ENCODE data around the gene FTCDNL1.

DNA sequence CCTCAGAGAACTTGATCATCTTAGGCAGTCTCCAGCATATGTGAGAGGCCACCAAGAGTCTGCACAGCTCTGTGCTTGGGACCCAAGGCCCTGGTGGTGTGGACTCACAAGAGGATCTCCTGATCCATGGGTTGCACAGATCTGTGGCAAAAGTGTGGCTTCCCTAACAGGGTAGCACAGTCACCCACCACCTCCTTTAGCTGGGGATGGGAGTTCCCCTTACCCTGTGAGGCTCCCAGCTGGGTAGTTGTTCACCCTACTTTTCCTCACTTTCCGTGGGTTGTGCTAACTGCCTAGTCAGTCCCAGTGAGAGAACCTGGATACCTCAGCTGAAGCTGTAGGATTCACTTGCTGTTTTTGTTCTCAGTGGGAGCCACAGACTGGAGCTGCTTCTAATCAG lies 123.7 kb downstream of the FTCDNL1 start:
- TF ChIP-seq, protein P1, sequence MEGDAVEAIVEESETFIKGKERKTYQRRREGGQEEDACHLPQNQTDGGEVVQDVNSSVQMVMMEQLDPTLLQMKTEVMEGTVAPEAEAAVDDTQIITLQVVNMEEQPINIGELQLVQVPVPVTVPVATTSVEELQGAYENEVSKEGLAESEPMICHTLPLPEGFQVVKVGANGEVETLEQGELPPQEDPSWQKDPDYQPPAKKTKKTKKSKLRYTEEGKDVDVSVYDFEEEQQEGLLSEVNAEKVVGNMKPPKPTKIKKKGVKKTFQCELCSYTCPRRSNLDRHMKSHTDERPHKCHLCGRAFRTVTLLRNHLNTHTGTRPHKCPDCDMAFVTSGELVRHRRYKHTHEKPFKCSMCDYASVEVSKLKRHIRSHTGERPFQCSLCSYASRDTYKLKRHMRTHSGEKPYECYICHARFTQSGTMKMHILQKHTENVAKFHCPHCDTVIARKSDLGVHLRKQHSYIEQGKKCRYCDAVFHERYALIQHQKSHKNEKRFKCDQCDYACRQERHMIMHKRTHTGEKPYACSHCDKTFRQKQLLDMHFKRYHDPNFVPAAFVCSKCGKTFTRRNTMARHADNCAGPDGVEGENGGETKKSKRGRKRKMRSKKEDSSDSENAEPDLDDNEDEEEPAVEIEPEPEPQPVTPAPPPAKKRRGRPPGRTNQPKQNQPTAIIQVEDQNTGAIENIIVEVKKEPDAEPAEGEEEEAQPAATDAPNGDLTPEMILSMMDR (IDR thresholded peaks at IDR 0.05) = no peak
- TF ChIP-seq POLR2A (IDR thresholded peaks at IDR 0.05) (no peak), EP300 (IDR thresholded peaks at IDR 0.05) (no peak), POLR2AphosphoS5 (IDR thresholded peaks at IDR 0.05) (no peak)
